Esophagus muscularis mucosa (tissue), 3 donors: ENCODE results near the gene PPP4R2.

Experiments used
- CTCF ChIP-seq, 3 experiments: fragments of 200-600 bp in 2 of 3; fragments of 450-650 bp in 1 of 3; sonication (generic) in 2 of 3; IDR thresholded peaks; one replicate each; pipeline ENCODE4 v1.5.1; 2017 to 2019; ENCODE audit warnings: antibody characterized with exemption in 3 of 3, mild to moderate bottlenecking in 2 of 3, moderate library complexity in 1 of 3
- POLR2A ChIP-seq: fragments of 450-650 bp; IDR thresholded peaks from one replicate; pipeline ENCODE4 v1.6.1; 2017; ENCODE audit warnings: antibody characterized with exemption, moderate library complexity, mild to moderate bottlenecking, low read depth

- no peak for TF ChIP-seq CTCF (IDR thresholded peaks at IDR 0.05)
- TF ChIP-seq POLR2A: no peak
Observed at GRCh38 chr3:73073091-73073707, 76.6 kb downstream of the PPP4R2 start.
